ENCODE measurements around the gene DLGAP1.

DNA sequence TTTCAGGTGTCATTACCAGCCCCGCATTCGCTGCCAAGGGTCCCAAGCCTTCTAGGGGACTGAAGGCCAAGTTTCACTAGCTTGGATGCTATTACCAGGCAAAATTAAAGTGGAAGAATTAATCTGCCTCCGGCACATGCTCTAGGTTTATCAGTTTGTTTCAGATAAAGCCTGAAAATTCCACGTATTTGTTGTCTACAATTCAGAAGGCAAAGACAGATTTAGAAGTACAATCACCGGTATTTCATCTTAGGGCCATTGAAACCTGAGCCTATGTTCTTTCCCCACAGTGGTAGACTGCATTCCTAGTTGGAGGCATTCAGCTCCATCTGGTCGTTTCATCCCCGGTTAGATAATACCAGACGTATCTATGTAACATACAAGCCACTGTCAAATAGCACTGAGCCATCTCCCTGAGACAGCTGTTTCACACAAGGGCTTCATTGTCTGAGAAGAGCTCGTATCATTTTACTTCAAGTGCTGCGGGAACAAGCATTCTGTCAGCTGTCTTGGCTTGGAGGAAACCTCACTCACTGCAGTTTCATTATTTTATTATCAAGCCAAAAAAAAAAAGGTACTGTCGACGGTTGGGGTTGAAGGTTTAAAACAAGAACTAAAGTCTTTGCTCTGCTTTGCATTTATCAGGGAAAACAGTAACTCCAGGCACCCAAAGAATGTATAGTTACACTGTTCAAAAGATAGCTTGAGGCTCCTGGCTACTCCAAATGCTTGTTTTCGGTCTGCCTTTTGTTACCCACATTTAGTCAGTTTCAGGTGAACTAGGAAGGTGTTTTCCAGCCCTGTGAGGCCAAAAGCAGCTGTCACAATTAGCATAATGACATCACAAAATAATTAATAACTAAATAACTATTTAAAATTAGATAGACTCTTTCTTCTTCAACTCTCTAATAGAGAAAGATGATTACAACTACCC is 928.4 kb downstream of the DLGAP1 start:
- TF ChIP-seq ZIC2 (tag by site-specific recombination; IDR thresholded peaks at IDR 0.05), result no peak
- TF ChIP-seq SP3 (tag by site-specific recombination; IDR thresholded peaks at IDR 0.05), result no peak
- TF ChIP-seq, protein P1, sequence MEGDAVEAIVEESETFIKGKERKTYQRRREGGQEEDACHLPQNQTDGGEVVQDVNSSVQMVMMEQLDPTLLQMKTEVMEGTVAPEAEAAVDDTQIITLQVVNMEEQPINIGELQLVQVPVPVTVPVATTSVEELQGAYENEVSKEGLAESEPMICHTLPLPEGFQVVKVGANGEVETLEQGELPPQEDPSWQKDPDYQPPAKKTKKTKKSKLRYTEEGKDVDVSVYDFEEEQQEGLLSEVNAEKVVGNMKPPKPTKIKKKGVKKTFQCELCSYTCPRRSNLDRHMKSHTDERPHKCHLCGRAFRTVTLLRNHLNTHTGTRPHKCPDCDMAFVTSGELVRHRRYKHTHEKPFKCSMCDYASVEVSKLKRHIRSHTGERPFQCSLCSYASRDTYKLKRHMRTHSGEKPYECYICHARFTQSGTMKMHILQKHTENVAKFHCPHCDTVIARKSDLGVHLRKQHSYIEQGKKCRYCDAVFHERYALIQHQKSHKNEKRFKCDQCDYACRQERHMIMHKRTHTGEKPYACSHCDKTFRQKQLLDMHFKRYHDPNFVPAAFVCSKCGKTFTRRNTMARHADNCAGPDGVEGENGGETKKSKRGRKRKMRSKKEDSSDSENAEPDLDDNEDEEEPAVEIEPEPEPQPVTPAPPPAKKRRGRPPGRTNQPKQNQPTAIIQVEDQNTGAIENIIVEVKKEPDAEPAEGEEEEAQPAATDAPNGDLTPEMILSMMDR (tag by site-specific recombination; IDR thresholded peaks at IDR 0.05), result no peak
- no peak for TF ChIP-seq ZNF174 (tag by site-specific recombination; IDR thresholded peaks at IDR 0.05)
- TF ChIP-seq, protein P2, sequence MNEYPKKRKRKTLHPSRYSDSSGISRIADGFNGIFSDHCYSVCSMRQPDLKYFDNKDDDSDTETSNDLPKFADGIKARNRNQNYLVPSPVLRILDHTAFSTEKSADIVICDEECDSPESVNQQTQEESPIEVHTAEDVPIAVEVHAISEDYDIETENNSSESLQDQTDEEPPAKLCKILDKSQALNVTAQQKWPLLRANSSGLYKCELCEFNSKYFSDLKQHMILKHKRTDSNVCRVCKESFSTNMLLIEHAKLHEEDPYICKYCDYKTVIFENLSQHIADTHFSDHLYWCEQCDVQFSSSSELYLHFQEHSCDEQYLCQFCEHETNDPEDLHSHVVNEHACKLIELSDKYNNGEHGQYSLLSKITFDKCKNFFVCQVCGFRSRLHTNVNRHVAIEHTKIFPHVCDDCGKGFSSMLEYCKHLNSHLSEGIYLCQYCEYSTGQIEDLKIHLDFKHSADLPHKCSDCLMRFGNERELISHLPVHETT (tag by site-specific recombination; IDR thresholded peaks at IDR 0.05), result no peak
- TF ChIP-seq ZNF558 (tag by site-specific recombination; IDR thresholded peaks at IDR 0.05), result no peak
- no peak for TF ChIP-seq SETDB1 (IDR thresholded peaks at IDR 0.05; ENCODE audit: insufficient read length, low read length)
- no peak for TF ChIP-seq ZSCAN30 (tag by site-specific recombination; IDR thresholded peaks at IDR 0.05)
- no peak for TF ChIP-seq ZNF501 (tag by site-specific recombination; IDR thresholded peaks at IDR 0.05)
- TF ChIP-seq, protein P3, sequence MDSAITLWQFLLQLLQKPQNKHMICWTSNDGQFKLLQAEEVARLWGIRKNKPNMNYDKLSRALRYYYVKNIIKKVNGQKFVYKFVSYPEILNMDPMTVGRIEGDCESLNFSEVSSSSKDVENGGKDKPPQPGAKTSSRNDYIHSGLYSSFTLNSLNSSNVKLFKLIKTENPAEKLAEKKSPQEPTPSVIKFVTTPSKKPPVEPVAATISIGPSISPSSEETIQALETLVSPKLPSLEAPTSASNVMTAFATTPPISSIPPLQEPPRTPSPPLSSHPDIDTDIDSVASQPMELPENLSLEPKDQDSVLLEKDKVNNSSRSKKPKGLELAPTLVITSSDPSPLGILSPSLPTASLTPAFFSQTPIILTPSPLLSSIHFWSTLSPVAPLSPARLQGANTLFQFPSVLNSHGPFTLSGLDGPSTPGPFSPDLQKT (IDR thresholded peaks at IDR 0.05; ENCODE audit: borderline replicate concordance, low read depth, low read length), result no peak
